ENCODE measurements around the gene CDKN2B-AS1.
A peak's percentile ranks its signal among the peaks of the same experiment; 100 is the strongest.

Gene CDKN2B-AS1

GRCh38 chr9:21974722-21975409, 19.7 kb upstream of the CDKN2B-AS1 start (continued):
- TF ChIP-seq RBAK (tag by site-specific recombination; IDR thresholded peaks at IDR 0.05): no peak
- no peak for TF ChIP-seq SALL2 (tag by site-specific recombination; IDR thresholded peaks at IDR 0.05; ENCODE audit: borderline replicate concordance)
- TF ChIP-seq ZNF555 (tag by site-specific recombination; conservative IDR thresholded peaks at IDR 0.05): no peak
- no peak for TF ChIP-seq ZNF785 (tag by site-specific recombination; IDR thresholded peaks at IDR 0.05)
- TF ChIP-seq ZNF830 (tag by site-specific recombination; IDR thresholded peaks at IDR 0.05; ENCODE audit: low read depth): no peak
- no peak for TF ChIP-seq ZSCAN4 (tag by site-specific recombination; IDR thresholded peaks at IDR 0.05)
- peak; percentile 55; the same call in 1 of the 2 replicates for TF ChIP-seq ZNF629 (tag by site-specific recombination; IDR thresholded peaks at IDR 0.05)
- no peak for TF ChIP-seq OVOL3 (tag by site-specific recombination; IDR thresholded peaks at IDR 0.05)
- no peak for TF ChIP-seq ZNF274 (IDR thresholded peaks at IDR 0.05; ENCODE audit: low read length)
- no peak for TF ChIP-seq ZNF274 (tag by site-specific recombination; IDR thresholded peaks at IDR 0.05; ENCODE audit: borderline replicate concordance)
- TF ChIP-seq ZNF521 (tag by site-specific recombination; IDR thresholded peaks at IDR 0.05): no peak
- TF ChIP-seq OSR2 (tag by site-specific recombination; IDR thresholded peaks at IDR 0.05): no peak
- no peak for TF ChIP-seq ZNF18 (tag by site-specific recombination; IDR thresholded peaks at IDR 0.05)
- no peak for TF ChIP-seq ZNF404 (tag by site-specific recombination; IDR thresholded peaks at IDR 0.05)
- no peak for TF ChIP-seq ZNF791 (tag by site-specific recombination; IDR thresholded peaks at IDR 0.05)
- TF ChIP-seq ZNF777 (tag by site-specific recombination; IDR thresholded peaks at IDR 0.05; ENCODE audit: borderline replicate concordance): no peak
- peak; percentile 25; the same call in 1 of the 2 replicates for TF ChIP-seq ZNF600 (tag by site-specific recombination; IDR thresholded peaks at IDR 0.05)
- TF ChIP-seq ZNF530 (tag by site-specific recombination; IDR thresholded peaks at IDR 0.05; ENCODE audit: low read depth): no peak
- no peak for TF ChIP-seq ZNF48 (tag by site-specific recombination; IDR thresholded peaks at IDR 0.05)
- TF ChIP-seq ZNF513 (tag by site-specific recombination; IDR thresholded peaks at IDR 0.05): no peak
- no peak for TF ChIP-seq ZNF114 (tag by site-specific recombination; IDR thresholded peaks at IDR 0.05)
- TF ChIP-seq ZNF324 (tag by site-specific recombination; IDR thresholded peaks at IDR 0.05): peak; percentile 81; the same call in 1 of the 2 replicates
- no peak for TF ChIP-seq ZNF747 (tag by site-specific recombination; IDR thresholded peaks at IDR 0.05)
- no peak for TF ChIP-seq ZNF529 (tag by site-specific recombination; IDR thresholded peaks at IDR 0.05; ENCODE audit: insufficient replicate concordance)
- TF ChIP-seq ZNF518A (tag by site-specific recombination; conservative IDR thresholded peaks at IDR 0.05; ENCODE audit: low read depth): no peak
- 0 out of 2 replicates have a peak, but pooled peaks have one; percentile 30 for TF ChIP-seq ZNF223 (tag by site-specific recombination; IDR thresholded peaks at IDR 0.05)
- TF ChIP-seq TCF7L2 (IDR thresholded peaks at IDR 0.05; ENCODE audit: borderline replicate concordance, low read depth, low read length): no peak
- TF ChIP-seq ZBTB20 (tag by site-specific recombination; IDR thresholded peaks at IDR 0.05): peak; percentile 44; the same call in 1 of the 2 replicates
- no peak for TF ChIP-seq ZNF768 (tag by site-specific recombination; IDR thresholded peaks at IDR 0.05)
- no peak for TF ChIP-seq ZNF19 (tag by site-specific recombination; IDR thresholded peaks at IDR 0.05; ENCODE audit: low read depth)
- no peak for TF ChIP-seq PRDM1 (tag by site-specific recombination; IDR thresholded peaks at IDR 0.05)
- no peak for TF ChIP-seq TRIM28 (IDR thresholded peaks at IDR 0.05; ENCODE audit: borderline replicate concordance, low read length)
- peak; percentile 97 for TF ChIP-seq GLIS2 (tag by site-specific recombination; IDR thresholded peaks at IDR 0.05)
